K562 (cell line): ENCODE measurements around the gene SLC7A6OS. TPM values are rescaled to one million over a fixed set of nuclear protein-coding genes. Genes with fewer than 3 reads are reported as not detected.

ENCODE experiments used
- ATAC-seq: fragments of 200-7000 bp; cut with Tn5 transposase; 3 replicates; pipeline ENCODE4 v1.9.1; 2020; ENCODE audit warnings: moderate library complexity
- BruUV-seq: library from RNA; stranded (reverse); fragments of 400-500 nt; replicated peaks from 2 replicates; lab custom pipeline; 2021; lab: Mats Ljungman, UMichigan
- CTCF ChIA-PET: fragments of 300-600 bp; formaldehyde crosslinking; extraction: SDS; loops from one replicate; lab custom pipeline; 2021; ENCODE audit warnings: low intra/inter-chr PET ratio; lab: Yijun Ruan, JAX
- POLR2A ChIA-PET: fragments of 300-600, 350-650 bp; sonication (Branson Sonifier 250); formaldehyde crosslinking; extraction: SDS; loops from one replicate; lab custom pipeline; 2021; ENCODE audit warnings: antibody characterized with exemption, inconsistent platforms; lab: Yijun Ruan, JAX
- DNase-seq, 4 experiments: peaks; one replicate each; pipeline versions ENCODE4 v3.0.0 to v3.0.0-alpha.2; 2011 to 2018; ENCODE audit warnings: low spot score in 3 of 4, mixed read lengths in 3 of 4; ENCODE audit errors: extremely low read depth in 1 of 4
- FAIRE-seq: peaks from 2 replicates; lab custom pipeline; 2011; peaks lifted over from hg19 to GRCh38; lab: Jason Lieb, UNC
- H2AFZ ChIP-seq: 2 replicates; pipeline ENCODE4 v1.6.0; 2011; ENCODE audit warnings: low read depth, low read length, control low read depth, inconsistent platforms
- H3K27ac ChIP-seq: fragments of 200-600 bp; 3 replicates; pipeline ENCODE4 v1.8.0; 2011; ENCODE audit warnings: low read depth, mild to moderate bottlenecking, control low read depth, inconsistent platforms, low read length, moderate library complexity, mixed read lengths; ENCODE audit errors: extremely low read depth
- H3K27me3 ChIP-seq, 2 experiments: fragments of 300-600 bp in 1 of 2; 2 replicates in 1 of 2; 3 replicates in 1 of 2; pipeline versions ENCODE4 v1.6.0 to v1.8.0; 2011; ENCODE audit warnings: inconsistent platforms in 2 of 2, low read length in 2 of 2, mild to moderate bottlenecking in 1 of 2, mixed read lengths in 1 of 2, moderate library complexity in 1 of 2; ENCODE audit not compliant: control insufficient read depth in 2 of 2, insufficient read depth in 2 of 2
- H3K36me3 ChIP-seq: fragments of 300-600 bp; 3 replicates; pipeline ENCODE4 v1.8.0; 2011; ENCODE audit warnings: mild to moderate bottlenecking, low read length, inconsistent platforms; ENCODE audit not compliant: control insufficient read depth, insufficient read depth
- H3K4me1 ChIP-seq, 2 experiments: fragments of 200-600 bp in 1 of 2; replicated peaks in 1 of 2; 2 replicates in 1 of 2; 3 replicates in 1 of 2; pipeline versions ENCODE4 v1.5.1 to v1.8.0; 2011; ENCODE audit warnings: inconsistent platforms in 2 of 2, low read length in 2 of 2, mild to moderate bottlenecking in 1 of 2, mixed read lengths in 1 of 2, moderate library complexity in 1 of 2; ENCODE audit not compliant: control insufficient read depth in 2 of 2, insufficient read depth in 2 of 2
- H3K4me2 ChIP-seq: 2 replicates; pipeline ENCODE4 v1.6.1; 2011; ENCODE audit warnings: low read length, control low read depth, inconsistent platforms, mixed read lengths; ENCODE audit not compliant: insufficient read depth
- H3K4me3 ChIP-seq: fragments of 200-600 bp; sonication (generic), shearing (Covaris generic); 2 replicates; pipeline ENCODE4 v1.5.1; 2016; ENCODE audit warnings: control low read depth, inconsistent platforms
- H3K79me2 ChIP-seq: fragments of 200-600 bp; 3 replicates; pipeline ENCODE4 v1.8.0; 2011; ENCODE audit warnings: low read length, inconsistent platforms; ENCODE audit not compliant: control insufficient read depth, insufficient read depth
- H3K9ac ChIP-seq, 2 experiments: 2 replicates each; pipeline versions ENCODE4 v1.6.0 to v1.6.1; 2011; ENCODE audit warnings: low read depth in 2 of 2, low read length in 2 of 2, control low read depth in 1 of 2, inconsistent platforms in 1 of 2, mild to moderate bottlenecking in 1 of 2, mixed read lengths in 1 of 2; ENCODE audit not compliant: insufficient read depth in 1 of 2
- H3K9me1 ChIP-seq: one replicate; pipeline ENCODE4 v1.6.0; 2011; ENCODE audit warnings: inconsistent platforms, mild to moderate bottlenecking, low read length, moderate library complexity; ENCODE audit not compliant: control insufficient read depth, insufficient read depth
- H3K9me3 ChIP-seq: replicated peaks from 2 replicates; pipeline ENCODE4 v1.5.1; 2011; ENCODE audit warnings: low read depth, low read length, inconsistent platforms; ENCODE audit not compliant: control insufficient read depth, insufficient read depth
- H4K20me1 ChIP-seq: replicated peaks from 2 replicates; pipeline ENCODE4 v1.6.1; 2011; ENCODE audit warnings: low read length, inconsistent platforms, mixed read lengths; ENCODE audit not compliant: control insufficient read depth, insufficient read depth
- ETV6 ChIP-seq, 3 experiments: fragments of 150-350 bp in 1 of 3; sonication (generic) in 1 of 3; formaldehyde crosslinking in 1 of 3; IDR thresholded peaks; 2 replicates each; pipeline versions ENCODE4 v1.6.1 to v1.8.0; 2014 to 2022; ENCODE audit warnings: borderline replicate concordance in 2 of 3, low read depth in 2 of 3, antibody characterized with exemption in 1 of 3, low read length in 1 of 3, mild to moderate bottlenecking in 1 of 3, missing genetic modification reagents in 1 of 3
- HBP1 ChIP-seq: fragments of 450-650 bp; formaldehyde crosslinking; IDR thresholded peaks from 2 replicates; pipeline ENCODE4 v1.4.0; 2022; ENCODE audit warnings: missing genetic modification characterization
- MEIS2 ChIP-seq: fragments of 450-650 bp; IDR thresholded peaks from 2 replicates; pipeline ENCODE4 v1.6.1; 2014; ENCODE audit warnings: mild to moderate bottlenecking; ENCODE audit not compliant: partially characterized antibody
- POLR2AphosphoS2 ChIP-seq: IDR thresholded peaks from 2 replicates; pipeline ENCODE4 v1.6.1; 2012; ENCODE audit warnings: low read length, improper control_type of control experiment
- POLR2AphosphoS5 ChIP-seq: IDR thresholded peaks from 2 replicates; pipeline ENCODE4 v1.6.1; 2011; ENCODE audit warnings: mild to moderate bottlenecking, low read depth, low read length, moderate library complexity; ENCODE audit not compliant: control insufficient read depth, insufficient read depth
- SAFB ChIP-seq: fragments of 200-400 bp; formaldehyde crosslinking; IDR thresholded peaks from 2 replicates; pipeline ENCODE4 v1.6.1; 2017; ENCODE audit warnings: low read depth, low read length, borderline replicate concordance
- SMARCA5 ChIP-seq: fragments of 450-650 bp; IDR thresholded peaks from 2 replicates; pipeline ENCODE4 v1.6.1; 2016
- ZBTB8A ChIP-seq: fragments of 450-650 bp; IDR thresholded peaks from 2 replicates; pipeline ENCODE4 v1.6.1; 2018; ENCODE audit warnings: mild to moderate bottlenecking, moderate library complexity; ENCODE audit not compliant: partially characterized antibody
- WGBS: fragments of 100-300 bp; shearing (Covaris generic); methylation state at CpG from one replicate; pipeline ENCODE4 v1.1.6; 2016; ENCODE audit warnings: low coverage, mixed read lengths; ENCODE audit not compliant: insufficient coverage; ENCODE audit errors: missing lambda C conversion rate; 5-methylcytosine and 5-hydroxymethylcytosine counted together
- in situ Hi-C: fragments of 300-500 bp; cut with MboI; formaldehyde crosslinking; loops from 4 replicates; pipeline ENCODE4 v1.15.0; 2018; ENCODE audit warnings: inconsistent platforms, mixed read lengths
- intact Hi-C: fragments of 100-400 bp; cut with micrococcal nuclease; formaldehyde crosslinking; loops from 2 replicates; pipeline ENCODE4 v1.14.2; 2022
- polyA plus RNA-seq, 8 experiments: library from polyadenylated mRNA; depleted of rRNA in 4 of 8; stranded (reverse) in 5 of 8; unstranded in 3 of 8; fragments of >200 nt; fragmentation: Nextera tagmentation in 2 of 8; fragmentation: Illumina TruSeq in 1 of 8; extraction: Ambion mirVana in 2 of 8; extraction: Trizol in 1 of 8; gene quantifications; 2 replicates each; pipeline versions ENCODE4 v1.2.1 to v1.2.3, GENCODE V29; 2011 to 2014; ENCODE audit warnings: inconsistent platforms in 1 of 8, missing spikeins in 1 of 8
- total RNA-seq, 7 experiments: library from RNA; depleted of rRNA in 6 of 7; stranded (reverse); fragments of >200 nt in 6 of 7; fragmentation: Illumina TruSeq in 2 of 7; extraction: Trizol in 2 of 7; gene quantifications; 2 replicates each; pipeline versions ENCODE4 v1.2.1 to v1.2.3, GENCODE V29; 2011 to 2021; ENCODE audit warnings: low replicate concordance in 1 of 7
- TF ChIP-seq, protein P1 (sequence below): fragments of 200-800 bp; sonication (Bioruptor generic); IDR thresholded peaks from 2 replicates; pipeline ENCODE4 v1.6.1; 2017; ENCODE audit warnings: missing genetic modification characterization, missing compliant biosample characterization
- TF ChIP-seq, protein P2 (sequence below): fragments of 450-650 bp; IDR thresholded peaks from 2 replicates; pipeline ENCODE4 v1.6.1; 2017; ENCODE audit warnings: antibody characterized with exemption

Gene SLC7A6OS
- total and polyA plus RNA-seq, 9 of the 15 experiments (the other 6 are each of a cell fraction or from before 2014, with no cell fraction given) = 2.7 to 23.6 (median 17.2) TPM

GRCh38 chr16:68296291-68296690, 14.5 kb downstream of the SLC7A6OS start:
- intact Hi-C loops (no loop called here), in situ Hi-C loops (no loop called here)
- ChIA-PET CTCF (no interaction called here), POLR2A (interaction anchor here (0.5 to 3.0 kb wide), 4 partner anchors 8 to 15 kb away, joined by 3 to 17 read pairs (median 3); partner anchors contain the start of genes PRMT7 and SLC7A6OS)
- H3K36me3 ChIP-seq = peaks cover 96% of the 10 kb centered on the region
- H3K9me3 ChIP-seq = no peaks in the 10 kb centered on the region
- WGBS = 95% methylated on average over 12 of the region's 12 CpGs
- no peak overlapping the region for H3K27ac ChIP-seq
- H3K27me3 ChIP-seq = no peaks in the 10 kb centered on the region
- no peak overlapping the region for H3K4me2 ChIP-seq
- H3K4me3 ChIP-seq = no peak overlapping the region
- no peak for DNase-seq
- no peak overlapping the region for H2AFZ ChIP-seq
- no peak for FAIRE-seq
- no peaks in the 10 kb centered on the region for H3K79me2 ChIP-seq
- H4K20me1 ChIP-seq = no peaks in the 10 kb centered on the region
- TF ChIP-seq POLR2AphosphoS5 (0 out of 2 replicates have a peak, but pooled peaks have one; percentile 13), POLR2AphosphoS2 (no peak), HBP1 (CRISPR knock-in tag) (no peak)
- BruUV-seq = no TSS peak
- H3K9me1 ChIP-seq = no peaks in the 10 kb centered on the region
- H3K4me1 ChIP-seq = no peaks in the 10 kb centered on the region
- no peak overlapping the region for H3K9ac ChIP-seq
- no peak for ATAC-seq

- H3K79me2 ChIP-seq = 0 out of 3 replicates have a peak, but pooled peaks cover 2% of the 10 kb centered on the region
- TF ChIP-seq SAFB (no peak), ETV6 (IDR thresholded peaks at IDR 0.05; ENCODE audit: borderline replicate concordance in 1 of 2, low read depth in 2 of 2, low read length in 1 of 2) (no peak), ETV6 (CRISPR knock-in tag; IDR thresholded peaks at IDR 0.05; ENCODE audit: borderline replicate concordance) (no peak), MEIS2 (no peak), SMARCA5 (no peak), ZBTB8A (no peak)
- TF ChIP-seq, protein P1, sequence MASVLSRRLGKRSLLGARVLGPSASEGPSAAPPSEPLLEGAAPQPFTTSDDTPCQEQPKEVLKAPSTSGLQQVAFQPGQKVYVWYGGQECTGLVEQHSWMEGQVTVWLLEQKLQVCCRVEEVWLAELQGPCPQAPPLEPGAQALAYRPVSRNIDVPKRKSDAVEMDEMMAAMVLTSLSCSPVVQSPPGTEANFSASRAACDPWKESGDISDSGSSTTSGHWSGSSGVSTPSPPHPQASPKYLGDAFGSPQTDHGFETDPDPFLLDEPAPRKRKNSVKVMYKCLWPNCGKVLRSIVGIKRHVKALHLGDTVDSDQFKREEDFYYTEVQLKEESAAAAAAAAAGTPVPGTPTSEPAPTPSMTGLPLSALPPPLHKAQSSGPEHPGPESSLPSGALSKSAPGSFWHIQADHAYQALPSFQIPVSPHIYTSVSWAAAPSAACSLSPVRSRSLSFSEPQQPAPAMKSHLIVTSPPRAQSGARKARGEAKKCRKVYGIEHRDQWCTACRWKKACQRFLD (CRISPR knock-in tag) = no peak
- TF ChIP-seq, protein P2, sequence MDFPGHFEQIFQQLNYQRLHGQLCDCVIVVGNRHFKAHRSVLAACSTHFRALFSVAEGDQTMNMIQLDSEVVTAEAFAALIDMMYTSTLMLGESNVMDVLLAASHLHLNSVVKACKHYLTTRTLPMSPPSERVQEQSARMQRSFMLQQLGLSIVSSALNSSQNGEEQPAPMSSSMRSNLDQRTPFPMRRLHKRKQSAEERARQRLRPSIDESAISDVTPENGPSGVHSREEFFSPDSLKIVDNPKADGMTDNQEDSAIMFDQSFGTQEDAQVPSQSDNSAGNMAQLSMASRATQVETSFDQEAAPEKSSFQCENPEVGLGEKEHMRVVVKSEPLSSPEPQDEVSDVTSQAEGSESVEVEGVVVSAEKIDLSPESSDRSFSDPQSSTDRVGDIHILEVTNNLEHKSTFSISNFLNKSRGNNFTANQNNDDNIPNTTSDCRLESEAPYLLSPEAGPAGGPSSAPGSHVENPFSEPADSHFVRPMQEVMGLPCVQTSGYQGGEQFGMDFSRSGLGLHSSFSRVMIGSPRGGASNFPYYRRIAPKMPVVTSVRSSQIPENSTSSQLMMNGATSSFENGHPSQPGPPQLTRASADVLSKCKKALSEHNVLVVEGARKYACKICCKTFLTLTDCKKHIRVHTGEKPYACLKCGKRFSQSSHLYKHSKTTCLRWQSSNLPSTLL = no peak
Observed at GRCh38 chr16:68292425-68292824, 18.3 kb downstream of the SLC7A6OS start.

More at GRCh38 chr16:68292425-68292824, 18.3 kb downstream of the SLC7A6OS start:
- Histone ChIP-seq H3K4me1 (peaks cover 14 to 22% of the 10 kb centered on the region in 2 experiments), H3K27ac (no peak overlapping the region), H3K9ac (no peak overlapping the region), H3K4me2 (no peak overlapping the region), H2AFZ (no peak overlapping the region), H3K27me3 (no peaks in the 10 kb centered on the region), H3K9me3 (no peaks in the 10 kb centered on the region), H3K4me3 (no peak overlapping the region), H4K20me1 (peaks cover 2% of the 10 kb centered on the region; the same call in 1 of the 2 replicates), H3K9me1 (no peaks in the 10 kb centered on the region), H3K36me3 (peaks cover 85% of the 10 kb centered on the region; the same call in 2 of the 3 replicates)
- in situ Hi-C loops = no loop called here
- ATAC-seq (no peak), FAIRE-seq (no peak), DNase-seq (no peak)
- WGBS = 92% methylated on average over 4 of the region's 5 CpGs
- ChIA-PET CTCF (no interaction called here), POLR2A (interaction anchor here (1.2 to 3.4 kb wide), 4 partner anchors 9 to 18 kb away, joined by 3 to 15 read pairs (median 7); partner anchors contain the start of genes PRMT7 and SLC7A6OS)
- intact Hi-C loops = no loop called here
- BruUV-seq = no TSS peak
